ENCODE data around the gene PDLIM1.

The PDLIM1 gene

DNA sequence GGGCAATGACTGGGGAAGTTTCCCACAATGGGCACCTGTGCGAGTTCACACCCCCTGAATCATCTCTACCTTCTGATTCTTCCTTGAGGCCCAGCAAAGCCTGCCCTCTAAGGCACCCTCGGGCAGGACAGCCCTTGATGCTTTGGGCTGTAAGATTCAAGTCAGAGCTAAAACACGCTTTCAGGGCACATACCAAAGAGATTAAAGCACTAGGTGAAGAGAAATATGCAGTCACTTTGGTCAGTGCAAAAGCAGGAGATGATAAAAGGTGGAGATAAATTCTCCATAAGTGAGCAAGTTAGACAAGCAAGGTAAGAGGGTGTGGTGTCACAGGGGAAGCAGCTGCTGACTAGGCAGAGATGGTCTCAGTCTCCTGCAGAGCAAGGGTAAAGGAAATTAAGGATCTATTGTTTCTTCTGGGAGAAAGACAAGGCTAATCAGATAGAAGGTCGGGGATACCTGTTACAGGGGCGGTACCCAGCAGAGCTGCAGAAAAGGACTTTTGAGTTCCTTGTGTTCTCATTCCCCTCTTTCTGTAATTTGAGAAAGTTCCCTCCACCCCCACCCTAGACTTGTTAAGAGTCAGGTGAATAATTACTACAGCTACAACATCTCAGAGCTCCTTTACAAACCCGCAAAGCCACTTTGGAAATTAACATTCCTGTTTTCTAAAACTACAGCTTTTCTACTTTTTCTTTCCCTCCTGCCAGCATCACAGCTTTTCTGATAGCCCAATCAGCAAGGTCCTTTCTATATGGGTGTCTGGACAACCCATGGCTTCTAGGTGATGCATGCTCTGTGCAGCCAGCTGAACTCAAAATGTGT lies 26.4 kb downstream of the PDLIM1 start:
- H3K9me2 ChIP-seq (replicated peaks; ENCODE audit: insufficient read depth, low read length): no peaks in the 10 kb centered on the region
- H3K4me3 ChIP-seq (ENCODE audit: insufficient read depth, low read length, poor library complexity, severe bottlenecking): no peak overlapping the region
- no peak overlapping the region for H3K9ac ChIP-seq (ENCODE audit: low read length)
- no peaks in the 10 kb centered on the region for H3K27me3 ChIP-seq (ENCODE audit: low read length)
- H3F3A ChIP-seq (ENCODE audit: insufficient read depth): no peaks in the 10 kb centered on the region
- no peak overlapping the region for H3K4me2 ChIP-seq (ENCODE audit: low read depth, low read length, poor library complexity, severe bottlenecking)
- no peak overlapping the region for H3K27ac ChIP-seq (ENCODE audit: low read depth, low read length)
- no peak overlapping the region for H2AFZ ChIP-seq (ENCODE audit: low read depth, low read length, severe bottlenecking)
- TF ChIP-seq, protein P1, sequence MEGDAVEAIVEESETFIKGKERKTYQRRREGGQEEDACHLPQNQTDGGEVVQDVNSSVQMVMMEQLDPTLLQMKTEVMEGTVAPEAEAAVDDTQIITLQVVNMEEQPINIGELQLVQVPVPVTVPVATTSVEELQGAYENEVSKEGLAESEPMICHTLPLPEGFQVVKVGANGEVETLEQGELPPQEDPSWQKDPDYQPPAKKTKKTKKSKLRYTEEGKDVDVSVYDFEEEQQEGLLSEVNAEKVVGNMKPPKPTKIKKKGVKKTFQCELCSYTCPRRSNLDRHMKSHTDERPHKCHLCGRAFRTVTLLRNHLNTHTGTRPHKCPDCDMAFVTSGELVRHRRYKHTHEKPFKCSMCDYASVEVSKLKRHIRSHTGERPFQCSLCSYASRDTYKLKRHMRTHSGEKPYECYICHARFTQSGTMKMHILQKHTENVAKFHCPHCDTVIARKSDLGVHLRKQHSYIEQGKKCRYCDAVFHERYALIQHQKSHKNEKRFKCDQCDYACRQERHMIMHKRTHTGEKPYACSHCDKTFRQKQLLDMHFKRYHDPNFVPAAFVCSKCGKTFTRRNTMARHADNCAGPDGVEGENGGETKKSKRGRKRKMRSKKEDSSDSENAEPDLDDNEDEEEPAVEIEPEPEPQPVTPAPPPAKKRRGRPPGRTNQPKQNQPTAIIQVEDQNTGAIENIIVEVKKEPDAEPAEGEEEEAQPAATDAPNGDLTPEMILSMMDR (IDR thresholded peaks at IDR 0.05; ENCODE audit: insufficient read depth, low read length, poor library complexity, severe bottlenecking): no peak
- no peaks in the 10 kb centered on the region for H4K20me1 ChIP-seq (ENCODE audit: low read depth, low read length)
- H3K36me3 ChIP-seq (ENCODE audit: low read length): peaks cover 7% of the 10 kb centered on the region; the same call in 1 of the 2 replicates
- H3K9me3 ChIP-seq (ENCODE audit: insufficient read depth, low read length): no peaks in the 10 kb centered on the region
- H3K79me2 ChIP-seq (ENCODE audit: insufficient read depth, low read length): no peaks in the 10 kb centered on the region

DNA sequence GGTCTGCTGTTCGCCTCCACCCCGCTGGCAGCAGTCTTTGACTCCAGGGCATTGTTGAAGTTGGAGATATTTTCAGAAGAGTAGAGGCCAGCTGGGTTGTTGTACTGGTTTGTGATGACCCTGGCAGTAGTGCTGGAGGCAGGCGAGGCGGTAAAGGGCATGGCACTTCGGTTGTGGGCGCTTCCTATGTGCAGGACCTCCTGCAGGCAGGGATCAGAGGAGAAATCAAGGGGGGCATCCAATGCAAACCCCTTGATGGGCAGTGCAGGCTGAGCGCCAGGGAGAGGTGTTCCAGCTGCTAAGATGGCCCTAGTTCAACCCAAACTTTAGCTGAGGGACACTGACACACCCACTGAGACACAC lies 27.0 kb downstream of the PDLIM1 start:
- Histone ChIP-seq H4K20me1 (ENCODE audit: low read depth, low read length) (no peaks in the 10 kb centered on the region), H3K4me2 (ENCODE audit: low read depth, low read length, poor library complexity, severe bottlenecking) (no peak overlapping the region), H3F3A (ENCODE audit: insufficient read depth) (no peaks in the 10 kb centered on the region), H3K9me3 (ENCODE audit: insufficient read depth, low read length) (no peaks in the 10 kb centered on the region), H3K9ac (ENCODE audit: low read length) (no peak overlapping the region), H3K27ac (ENCODE audit: low read depth, low read length) (no peak overlapping the region), H3K36me3 (ENCODE audit: low read length) (peaks cover 7% of the 10 kb centered on the region; the same call in 1 of the 2 replicates), H2AFZ (ENCODE audit: low read depth, low read length, severe bottlenecking) (no peak overlapping the region), H3K9me2 (replicated peaks; ENCODE audit: insufficient read depth, low read length) (no peaks in the 10 kb centered on the region), H3K79me2 (ENCODE audit: insufficient read depth, low read length) (no peaks in the 10 kb centered on the region), H3K27me3 (ENCODE audit: low read length) (no peaks in the 10 kb centered on the region), H3K4me3 (ENCODE audit: insufficient read depth, low read length, poor library complexity, severe bottlenecking) (no peak overlapping the region)
- TF ChIP-seq, protein P1 (IDR thresholded peaks at IDR 0.05; ENCODE audit: insufficient read depth, low read length, poor library complexity, severe bottlenecking): no peak
- TF ChIP-seq EZH2phosphoT487 (conservative IDR thresholded peaks at IDR 0.05; ENCODE audit: low read length): no peak

DNA sequence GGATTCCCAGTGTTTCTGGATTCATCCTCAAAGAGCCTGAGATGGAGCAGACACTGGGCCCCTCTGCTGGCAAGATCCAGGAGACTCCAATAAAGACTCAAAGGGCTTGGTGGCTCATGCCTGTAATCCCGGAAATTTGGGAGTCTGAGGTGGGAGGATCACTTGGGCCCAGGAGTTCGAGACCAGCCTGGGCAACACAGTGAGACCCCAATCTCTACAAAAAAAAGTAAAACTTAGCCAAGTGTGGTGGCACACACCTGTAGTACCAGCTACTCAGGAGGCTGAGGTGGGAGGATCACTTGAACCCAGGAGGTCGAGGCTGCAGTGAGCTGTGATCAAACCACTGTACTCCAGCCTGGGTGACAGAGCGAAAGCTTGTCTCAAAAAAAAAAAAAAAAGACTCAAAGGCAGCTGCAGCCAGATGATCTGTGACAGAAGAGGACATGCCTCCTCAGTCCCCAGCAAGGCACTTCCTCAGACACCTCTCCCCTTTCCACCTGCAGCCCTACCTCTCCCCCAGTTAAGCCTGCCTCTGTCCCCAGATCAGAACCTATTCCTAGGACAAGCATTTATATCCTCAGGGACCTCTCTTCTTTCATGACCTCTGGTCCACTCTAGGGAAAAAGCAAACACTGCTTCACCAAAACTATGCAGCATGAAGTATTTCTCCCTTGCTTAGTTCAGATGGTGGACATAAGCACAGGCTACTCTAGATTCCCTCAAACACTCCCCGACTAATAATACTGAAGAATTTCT lies 27.9 kb downstream of the PDLIM1 start:
- Histone ChIP-seq H3K9me2 (replicated peaks; ENCODE audit: insufficient read depth, low read length) (no peaks in the 10 kb centered on the region), H4K20me1 (ENCODE audit: low read depth, low read length) (no peaks in the 10 kb centered on the region), H3F3A (ENCODE audit: insufficient read depth) (no peaks in the 10 kb centered on the region), H3K36me3 (ENCODE audit: low read length) (peaks cover 7% of the 10 kb centered on the region; the same call in 1 of the 2 replicates), H3K9ac (ENCODE audit: low read length) (no peak overlapping the region), H3K9me3 (ENCODE audit: insufficient read depth, low read length) (no peaks in the 10 kb centered on the region), H3K27ac (ENCODE audit: low read depth, low read length) (no peak overlapping the region), H3K4me2 (ENCODE audit: low read depth, low read length, poor library complexity, severe bottlenecking) (no peak overlapping the region), H3K27me3 (ENCODE audit: low read length) (no peaks in the 10 kb centered on the region), H2AFZ (ENCODE audit: low read depth, low read length, severe bottlenecking) (no peak overlapping the region), H3K79me2 (ENCODE audit: insufficient read depth, low read length) (no peaks in the 10 kb centered on the region), H3K4me3 (ENCODE audit: insufficient read depth, low read length, poor library complexity, severe bottlenecking) (no peak overlapping the region)
- TF ChIP-seq, protein P1 (IDR thresholded peaks at IDR 0.05; ENCODE audit: insufficient read depth, low read length, poor library complexity, severe bottlenecking): no peak
- no peak for TF ChIP-seq EZH2phosphoT487 (conservative IDR thresholded peaks at IDR 0.05; ENCODE audit: low read length)
